ENCODE results near the gene KLHL2. TPM values are rescaled to one million over a fixed set of nuclear protein-coding genes. Genes with fewer than 3 reads are reported as not detected.

Gene KLHL2
- total RNA-seq, 6 donors from 2014 or later: 25.1 to 57.6 (median 41.5) TPM

- 88 to 91% methylated on average over 4 of the region's 4 CpGs for WGBS, 2 donors
- no peak for ATAC-seq (ENCODE audit: low FRiP score in 2 of 2)
Measured at GRCh38 chr4:165367040-165367439, 159.7 kb downstream of the KLHL2 start.

GRCh38 chr4:165368114-165368513, 160.8 kb downstream of the KLHL2 start:
- Histone ChIP-seq H3K9me3 (no peaks in the 10 kb centered on the region), H3K27me3 (no peaks in the 10 kb centered on the region), H3K4me3 (no peak overlapping the region), H3K36me3 (no peaks in the 10 kb centered on the region), H3K27ac (no peak overlapping the region), H3K4me1 (no peaks in the 10 kb centered on the region)
- no peak for ATAC-seq (ENCODE audit: low FRiP score in 2 of 2)
- DNase-seq: no peak
- TF ChIP-seq EP300 (IDR thresholded peaks at IDR 0.05) (no peak), POLR2AphosphoS5 (IDR thresholded peaks at IDR 0.05) (no peak), POLR2A (IDR thresholded peaks at IDR 0.05) (no peak), CTCF (IDR thresholded peaks at IDR 0.05) (no peak)
- 87 to 100% methylated on average over 1 of the region's 1 CpG for WGBS, 2 donors

More at GRCh38 chr4:165367040-165367439, 159.7 kb downstream of the KLHL2 start:
- no peaks in the 10 kb centered on the region for H3K36me3 ChIP-seq
- no peak overlapping the region for H3K4me3 ChIP-seq
- TF ChIP-seq CTCF (IDR thresholded peaks at IDR 0.05): no peak
- TF ChIP-seq EP300 (IDR thresholded peaks at IDR 0.05): no peak
- no peak for TF ChIP-seq POLR2A (IDR thresholded peaks at IDR 0.05)
- TF ChIP-seq POLR2AphosphoS5 (IDR thresholded peaks at IDR 0.05): no peak
- no peaks in the 10 kb centered on the region for H3K4me1 ChIP-seq
- no peak for DNase-seq
- H3K9me3 ChIP-seq: no peaks in the 10 kb centered on the region
- no peaks in the 10 kb centered on the region for H3K27me3 ChIP-seq
- H3K27ac ChIP-seq: no peak overlapping the region

GRCh38 chr4:165368567-165368966, 161.2 kb downstream of the KLHL2 start:
- no peak for TF ChIP-seq CTCF (IDR thresholded peaks at IDR 0.05)
- no peak for TF ChIP-seq POLR2AphosphoS5 (IDR thresholded peaks at IDR 0.05)
- TF ChIP-seq EP300 (IDR thresholded peaks at IDR 0.05): no peak
- TF ChIP-seq POLR2A (IDR thresholded peaks at IDR 0.05): no peak
- H3K4me1 ChIP-seq: no peaks in the 10 kb centered on the region
- DNase-seq (no peak), ATAC-seq (ENCODE audit: low FRiP score in 2 of 2) (no peak)
- WGBS, 2 donors: 94 to 96% methylated on average over 1 of the region's 1 CpG
- H3K4me3 ChIP-seq: no peak overlapping the region
- H3K27me3 ChIP-seq: no peaks in the 10 kb centered on the region
- no peaks in the 10 kb centered on the region for H3K9me3 ChIP-seq
- no peaks in the 10 kb centered on the region for H3K36me3 ChIP-seq
- no peak overlapping the region for H3K27ac ChIP-seq

GRCh38 chr4:165369522-165369921, 162.2 kb downstream of the KLHL2 start:
- H3K4me3 ChIP-seq: no peak overlapping the region
- no peaks in the 10 kb centered on the region for H3K27me3 ChIP-seq
- no peak overlapping the region for H3K27ac ChIP-seq
- 51 to 62% methylated on average over 5 of the region's 5 CpGs for WGBS, 2 donors
- H3K9me3 ChIP-seq: no peaks in the 10 kb centered on the region
- no peak for TF ChIP-seq EP300 (IDR thresholded peaks at IDR 0.05)
- no peak for TF ChIP-seq POLR2A (IDR thresholded peaks at IDR 0.05)
- no peak for TF ChIP-seq POLR2AphosphoS5 (IDR thresholded peaks at IDR 0.05)
- ATAC-seq (ENCODE audit: low FRiP score in 2 of 2) (no peak), DNase-seq (no peak)
- no peaks in the 10 kb centered on the region for H3K36me3 ChIP-seq
- no peaks in the 10 kb centered on the region for H3K4me1 ChIP-seq

- WGBS, 2 donors: 86 to 94% methylated on average over 1 of the region's 1 CpG
- Histone ChIP-seq H3K27ac (no peak overlapping the region), H3K4me3 (no peak overlapping the region), H3K36me3 (no peaks in the 10 kb centered on the region), H3K27me3 (no peaks in the 10 kb centered on the region), H3K4me1 (no peaks in the 10 kb centered on the region), H3K9me3 (no peaks in the 10 kb centered on the region)
- no peak for DNase-seq
- ATAC-seq (ENCODE audit: low FRiP score in 2 of 2): no peak
- TF ChIP-seq EP300 (IDR thresholded peaks at IDR 0.05) (no peak), POLR2A (IDR thresholded peaks at IDR 0.05) (no peak), CTCF (IDR thresholded peaks at IDR 0.05) (no peak), POLR2AphosphoS5 (IDR thresholded peaks at IDR 0.05) (no peak)
Measured at GRCh38 chr4:165370530-165370929, 163.2 kb downstream of the KLHL2 start.

Small RNA genes lying within 50 kb of the gene (small RNA-seq; reads per million reads assigned to genes)
- 0 reads per million in 4 donors for gene RNU4-87P

Other genes starting within 250 kb of the KLHL2 start
- 1 to 10 TPM in 4 of 6 donors, under 1 TPM in 2; 0.44 to 2.4 (median 1.1) TPM for gene TRIM61, start 229.9 kb upstream of the KLHL2 start, total RNA-seq
- not detected for gene TRIM60, start 175.6 kb upstream of the KLHL2 start, total RNA-seq
- gene TRIM75, start 153.7 kb upstream of the KLHL2 start, total RNA-seq: not detected
- gene TMEM192, start 94.7 kb upstream of the KLHL2 start, total RNA-seq: 10 to 100 TPM in 4 of 6 donors, 1 to 10 TPM in 2; 6.2 to 20.7 (median 14.9) TPM
- gene MSMO1, start 120.1 kb downstream of the KLHL2 start, total RNA-seq: 100 to 1,000 TPM in 4 of 6 donors, 10 to 100 TPM in 2; 21.0 to 193 (median 125) TPM
- gene CPE, start 171.4 kb downstream of the KLHL2 start, total RNA-seq: 10 to 100 TPM in 5 of 6 donors, 1 to 10 TPM in 1; 4.2 to 53.7 (median 23.3) TPM